Measurements from ENCODE around the gene HSD11B1. TPM values are rescaled to one million over a fixed set of nuclear protein-coding genes. Genes with fewer than 3 reads are reported as not detected.

HSD11B1 gene
- total RNA-seq, 1 donor from 2014 or later = not detected

- H3K4me3 Mint-ChIP-seq (ENCODE audit: unreplicated experiment) = peak overlapping the region; percentile 96
- H3K36me3 Mint-ChIP-seq (ENCODE audit: unreplicated experiment) = no peaks in the 10 kb centered on the region
- H3K27me3 Mint-ChIP-seq (ENCODE audit: unreplicated experiment) = peaks cover 11% of the 10 kb centered on the region
- H3K9me3 Mint-ChIP-seq (ENCODE audit: unreplicated experiment) = peaks cover 8% of the 10 kb centered on the region
- no peak for DNase-seq
- peaks cover 11% of the 10 kb centered on the region for H3K4me1 Mint-ChIP-seq (ENCODE audit: low read depth, unreplicated experiment)
- peak overlapping the region; percentile 86 for H3K27ac Mint-ChIP-seq (ENCODE audit: unreplicated experiment)
- TF ChIP-seq CTCF (IDR thresholded peaks at IDR 0.05; ENCODE audit: partially characterized antibody, unreplicated experiment) = no peak
Measured at GRCh38 chr1:209783386-209783785, 78.7 kb downstream of the HSD11B1 start.

Other genes with a start within 250 kb of the HSD11B1 start
- gene CAMK1G, start 121.1 kb upstream of the HSD11B1 start, total RNA-seq (ENCODE audit: unreplicated experiment) = 2.0 TPM
- 0.54 TPM for gene LAMB3, start 52.4 kb upstream of the HSD11B1 start, total RNA-seq (ENCODE audit: unreplicated experiment)
- 2.5 TPM for gene G0S2, start 29.4 kb upstream of the HSD11B1 start, total RNA-seq (ENCODE audit: unreplicated experiment)
- not detected for gene TRAF3IP3, start 51.2 kb downstream of the HSD11B1 start, total RNA-seq (ENCODE audit: unreplicated experiment)
- gene C1orf74, start 79.7 kb downstream of the HSD11B1 start, total RNA-seq (ENCODE audit: unreplicated experiment) = 2.3 TPM
- gene IRF6, start 101.3 kb downstream of the HSD11B1 start, total RNA-seq (ENCODE audit: unreplicated experiment) = 0.47 TPM
- gene UTP25, start 123.1 kb downstream of the HSD11B1 start, total RNA-seq (ENCODE audit: unreplicated experiment) = 4.6 TPM
- gene SYT14, start 233.4 kb downstream of the HSD11B1 start, total RNA-seq (ENCODE audit: unreplicated experiment) = 18.1 TPM

All from glutamatergic neuron (in vitro differentiated cells).